HAP-1 (cell line): Measurements from ENCODE around the gene KLHL11.
"Not testable (repeated sequence)": the region's sequence is repeated elsewhere in the genome, so short reads cannot be mapped to it uniquely, and the experiment has no call there.

Source experiments
- DNase-seq, 2 experiments: peaks; one replicate each; pipeline ENCODE4 v3.0.0-alpha.2; 2016 to 2020; ENCODE audit warnings: low spot score in 2 of 2
- H3K27me3 ChIP-seq: fragments of 250-450 bp; sonication (Bioruptor Pico); 2 replicates; pipeline ENCODE4 v1.5.1; 2020; ENCODE audit warnings: low read depth, mild to moderate bottlenecking, moderate library complexity
- H3K36me3 ChIP-seq: fragments of 250-450 bp; sonication (Bioruptor Pico); replicated peaks from 2 replicates; pipeline ENCODE4 v1.5.1; 2020; ENCODE audit warnings: mild to moderate bottlenecking
- H3K4me1 ChIP-seq: fragments of 250-450 bp; sonication (Bioruptor Pico); 2 replicates; pipeline ENCODE4 v1.5.1; 2020; ENCODE audit warnings: mild to moderate bottlenecking
- H3K4me3 ChIP-seq: fragments of 250-450 bp; sonication (Bioruptor Pico); 2 replicates; pipeline ENCODE4 v1.5.1; 2020; ENCODE audit warnings: mild to moderate bottlenecking, moderate library complexity
- H3K9me3 ChIP-seq: fragments of 250-450 bp; sonication (Bioruptor Pico); 2 replicates; pipeline ENCODE4 v1.5.1; 2020; ENCODE audit warnings: mild to moderate bottlenecking, moderate library complexity
- in situ Hi-C: fragments of 300-500 bp; cut with MboI; formaldehyde crosslinking; loops from 3 replicates; pipeline ENCODE4 v1.14.3; 2020; ENCODE audit warnings: low sequenced_read_pairs, inconsistent platforms, mixed read lengths

KLHL11 gene

GRCh38 chr17:41870627-41871026 is 5.4 kb upstream of the KLHL11 start:
- Histone ChIP-seq H3K4me1 (no peaks in the 10 kb centered on the region), H3K4me3 (no peak overlapping the region), H3K9me3 (no peaks in the 10 kb centered on the region), H3K27me3 (no peaks in the 10 kb centered on the region), H3K36me3 (peaks cover 72% of the 10 kb centered on the region)
- DNase-seq: no peak
- in situ Hi-C loops: no loop called here

DNA sequence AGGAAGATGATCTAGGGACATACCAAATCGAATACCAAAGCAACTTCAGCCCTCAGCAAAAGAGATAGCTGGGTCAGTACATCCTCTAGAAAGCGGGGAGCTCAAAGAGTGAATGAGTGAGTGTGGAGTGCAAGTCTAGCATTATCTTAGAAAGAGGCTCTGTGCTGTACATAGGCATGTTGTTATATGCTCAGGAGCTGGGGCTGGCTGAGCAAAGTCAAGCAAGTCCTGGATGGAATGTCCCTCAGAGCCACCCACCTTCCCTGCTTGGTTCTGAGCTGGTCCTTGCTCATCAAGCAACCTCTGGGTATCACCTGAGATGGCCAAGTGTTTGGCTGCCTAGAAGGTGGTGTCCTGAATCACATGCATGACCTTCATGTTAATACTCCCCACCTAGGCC is 4.9 kb upstream of the KLHL11 start:
- H3K9me3 ChIP-seq: no peaks in the 10 kb centered on the region
- no peak for DNase-seq
- H3K4me1 ChIP-seq: no peaks in the 10 kb centered on the region
- peaks cover 72% of the 10 kb centered on the region for H3K36me3 ChIP-seq
- in situ Hi-C loops: no loop called here
- H3K27me3 ChIP-seq: no peaks in the 10 kb centered on the region
- no peak overlapping the region for H3K4me3 ChIP-seq

- Histone ChIP-seq H3K4me1 (no peaks in the 10 kb centered on the region), H3K9me3 (no peaks in the 10 kb centered on the region), H3K27me3 (no peaks in the 10 kb centered on the region), H3K4me3 (no peak overlapping the region), H3K36me3 (peaks cover 71% of the 10 kb centered on the region)
- in situ Hi-C loops: no loop called here
- no peak for DNase-seq
These were observed 4.2 kb upstream of the KLHL11 start for GRCh38 chr17:41869426-41869825.

GRCh38 chr17:41868568-41868967 is 3.3 kb upstream of the KLHL11 start:
- H3K4me1 ChIP-seq: peaks cover 5% of the 10 kb centered on the region
- H3K27me3 ChIP-seq: no peaks in the 10 kb centered on the region
- in situ Hi-C loops: no loop called here
- no peak overlapping the region for H3K4me3 ChIP-seq
- no peak for DNase-seq
- H3K9me3 ChIP-seq: no peaks in the 10 kb centered on the region
- peaks cover 65% of the 10 kb centered on the region for H3K36me3 ChIP-seq

DNA sequence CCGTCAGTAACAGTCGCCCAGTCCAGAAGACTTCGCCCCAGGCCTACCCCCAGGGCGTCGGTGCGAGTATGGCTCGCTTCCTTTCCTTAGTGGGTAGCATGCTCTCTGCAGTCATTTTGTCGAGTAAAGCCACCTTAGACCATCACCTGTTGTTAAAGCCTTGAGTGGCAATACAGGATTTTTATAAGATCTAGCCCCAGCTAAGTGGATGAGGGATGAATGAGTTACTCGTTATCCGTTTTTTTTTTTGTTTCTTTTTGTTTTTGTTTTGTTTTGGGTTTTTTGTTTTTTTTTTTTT is 322 bp upstream of the KLHL11 start:
- in situ Hi-C loops: no loop called here
- Histone ChIP-seq H3K36me3 (peaks cover 40% of the 10 kb centered on the region), H3K4me3 (peak overlapping the region; percentile 99), H3K4me1 (peaks cover 13% of the 10 kb centered on the region), H3K9me3 (no peaks in the 10 kb centered on the region), H3K27me3 (no peaks in the 10 kb centered on the region)
- DNase-seq: no peak

- peak in 1 of 2 experiments; percentile 13 for DNase-seq
- Histone ChIP-seq H3K4me1 (peaks cover 13% of the 10 kb centered on the region), H3K9me3 (no peaks in the 10 kb centered on the region), H3K4me3 (peak overlapping the region; percentile 99), H3K36me3 (peaks cover 29% of the 10 kb centered on the region), H3K27me3 (no peaks in the 10 kb centered on the region)
- in situ Hi-C loops: no loop called here
These were observed 756 bp downstream of the KLHL11 start for GRCh38 chr17:41864498-41864835.

DNA sequence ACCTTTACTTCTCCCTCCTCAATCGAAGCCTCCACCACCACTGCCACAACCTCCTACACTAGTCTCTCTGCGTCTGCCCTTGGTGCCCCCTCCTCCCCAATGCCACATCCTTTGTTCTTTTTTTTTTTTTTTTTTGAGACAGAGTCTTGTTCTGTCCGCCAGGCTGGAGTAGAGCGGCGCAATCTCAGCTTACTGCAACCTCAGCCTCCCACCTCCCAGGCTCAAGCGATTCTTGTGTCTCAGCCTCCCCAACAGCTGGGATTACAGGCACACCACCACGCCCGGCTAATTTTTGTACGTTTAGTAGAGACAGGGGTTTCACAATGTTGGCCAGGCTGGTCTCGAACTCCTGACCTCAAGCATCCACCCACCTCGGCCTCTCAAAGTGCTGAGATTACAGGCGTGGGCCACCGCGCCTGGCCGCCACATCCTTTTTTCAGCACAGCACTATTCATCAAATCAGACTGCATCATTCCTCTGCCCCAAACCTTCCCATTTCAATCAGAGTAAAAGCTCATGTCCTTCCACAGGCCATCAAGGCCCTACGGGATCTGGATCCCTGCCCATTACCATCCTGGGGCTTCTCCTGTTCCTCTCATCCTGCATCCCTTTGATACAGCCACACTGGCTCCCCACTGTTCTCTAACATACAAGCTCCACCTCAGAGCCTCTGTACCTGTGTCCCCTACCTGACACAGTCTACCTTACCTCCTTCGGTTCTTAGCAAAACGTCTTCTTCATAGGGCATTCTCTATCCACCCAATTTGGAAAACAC is 2.0 kb downstream of the KLHL11 start:
- peak overlapping the region; percentile 99 for H3K4me3 ChIP-seq
- H3K4me1 ChIP-seq: peaks cover 13% of the 10 kb centered on the region
- in situ Hi-C loops: no loop called here
- no peaks in the 10 kb centered on the region for H3K27me3 ChIP-seq
- H3K9me3 ChIP-seq: no peaks in the 10 kb centered on the region
- peaks cover 24% of the 10 kb centered on the region for H3K36me3 ChIP-seq
- no peak for DNase-seq

DNA sequence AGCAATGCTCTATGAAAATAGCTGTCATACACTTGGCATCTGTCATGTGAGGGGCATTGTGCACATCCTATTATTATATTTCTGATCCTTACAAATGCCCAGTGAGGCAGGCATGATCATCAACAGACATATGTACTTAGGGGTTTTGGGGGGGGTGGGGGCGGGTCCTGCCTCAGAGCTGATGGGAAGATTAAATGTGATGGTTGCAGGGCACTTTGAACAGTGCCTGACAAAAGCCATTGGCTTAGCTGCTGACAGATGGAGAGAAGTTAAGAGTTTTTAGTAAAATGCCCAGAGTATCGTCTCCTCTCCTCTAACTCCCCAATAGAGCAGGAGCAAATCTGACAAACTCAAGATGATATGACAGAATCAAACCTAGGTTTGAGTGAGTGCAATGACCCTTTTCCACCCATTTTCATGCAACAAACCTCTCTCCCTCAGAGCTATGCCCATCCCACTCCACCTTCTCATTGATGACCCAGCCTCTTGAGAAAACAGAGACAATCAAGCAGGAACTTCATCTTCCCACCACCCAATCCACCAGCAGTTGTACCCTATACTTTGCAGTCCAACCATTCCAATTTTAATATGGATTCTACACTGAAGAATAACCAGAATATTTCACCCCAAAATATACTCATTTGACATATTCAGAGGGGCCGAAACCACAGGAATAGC is 4.8 kb downstream of the KLHL11 start:
- Histone ChIP-seq H3K9me3 (no peaks in the 10 kb centered on the region), H3K4me3 (no peak overlapping the region), H3K27me3 (no peaks in the 10 kb centered on the region), H3K36me3 (peaks cover 6% of the 10 kb centered on the region), H3K4me1 (peaks cover 13% of the 10 kb centered on the region)
- in situ Hi-C loops: no loop called here
- no peak for DNase-seq

DNA sequence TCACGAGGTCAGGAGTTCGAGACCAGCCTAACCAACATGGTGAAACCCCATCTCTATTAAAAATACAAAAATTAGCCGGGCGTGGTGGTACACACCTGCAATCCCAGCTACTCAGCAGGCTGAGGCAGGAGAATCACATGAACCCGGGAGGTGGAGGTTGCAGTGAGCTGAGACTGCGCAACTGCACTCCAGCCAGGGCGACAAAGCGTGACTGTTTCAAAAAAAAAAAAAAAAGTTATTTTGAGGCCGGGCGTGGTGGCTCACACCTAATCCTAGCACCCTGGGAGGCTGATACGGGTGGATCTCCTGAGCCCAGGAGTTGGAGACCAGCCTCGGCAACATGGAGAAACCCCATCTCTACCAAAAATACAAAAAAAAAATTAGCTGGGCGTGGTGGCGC is 13.8 kb downstream of the KLHL11 start:
- peaks cover 27% of the 10 kb centered on the region for H3K36me3 ChIP-seq
- H3K9me3 ChIP-seq, in situ Hi-C loops, H3K4me1 ChIP-seq, H3K4me3 ChIP-seq, DNase-seq, H3K27me3 ChIP-seq: not testable (repeated sequence)

DNA sequence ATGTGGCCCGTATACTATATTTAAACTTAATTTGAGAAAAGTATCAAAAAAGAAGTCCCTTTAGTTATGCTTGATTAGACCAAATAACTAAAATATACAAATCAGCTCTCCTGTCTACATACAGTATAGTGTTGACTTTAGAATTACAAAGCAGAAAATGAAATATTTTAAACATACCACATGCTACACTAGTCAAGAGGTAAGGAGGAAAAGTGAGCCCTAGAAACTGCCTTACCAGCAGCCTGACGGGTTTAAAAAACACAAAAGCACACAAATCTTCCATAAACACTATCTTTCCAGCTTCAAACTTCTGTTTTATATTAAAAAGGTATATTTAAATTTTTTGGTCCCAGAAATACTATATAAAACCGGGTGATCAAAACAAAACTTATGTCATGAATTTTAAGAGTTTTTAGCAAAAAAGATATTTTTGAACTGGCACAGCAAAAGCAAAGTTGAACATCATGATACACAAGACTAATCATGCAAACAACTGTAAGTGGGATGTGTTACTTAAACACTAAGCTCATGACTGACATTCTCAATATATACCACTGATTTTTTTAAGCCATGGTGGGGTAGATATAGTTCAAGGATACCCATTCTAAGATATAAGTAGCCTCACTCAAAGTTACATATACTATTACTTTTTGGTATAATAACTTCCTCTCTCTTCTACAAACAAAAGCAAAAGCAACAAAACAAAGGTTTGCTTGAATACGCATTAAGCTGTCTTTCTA is 15.8 kb downstream of the KLHL11 start:
- DNase-seq: no peak
- no peaks in the 10 kb centered on the region for H3K27me3 ChIP-seq

DNA sequence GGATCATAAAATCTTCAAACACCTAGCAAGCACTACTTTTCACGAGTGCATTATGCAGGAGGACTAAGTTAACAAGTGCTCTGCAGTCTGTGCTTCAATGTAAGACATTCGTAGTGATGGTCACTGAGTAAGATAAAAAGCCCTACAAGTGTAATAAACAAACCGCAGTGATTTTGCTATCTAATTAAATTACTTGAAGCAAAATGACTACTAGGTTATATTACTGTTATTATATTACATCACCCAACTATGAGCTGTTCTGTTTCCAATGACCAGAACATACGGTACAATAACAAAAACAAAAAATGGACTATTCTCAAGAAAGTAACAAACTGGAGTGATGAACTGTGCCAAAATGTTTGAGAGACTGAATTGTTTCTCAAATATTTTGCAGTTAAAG is 16.4 kb downstream of the KLHL11 start:
- DNase-seq: no peak
- Histone ChIP-seq H3K4me1 (no peaks in the 10 kb centered on the region; the same call in 1 of the 2 replicates), H3K9me3 (no peaks in the 10 kb centered on the region), H3K4me3 (no peak overlapping the region), H3K27me3 (no peaks in the 10 kb centered on the region), H3K36me3 (peaks cover 11% of the 10 kb centered on the region)
- in situ Hi-C loops: no loop called here

More for the DNA sequence above, 15.8 kb downstream of the KLHL11 start:
- in situ Hi-C loops: no loop called here
- Histone ChIP-seq H3K4me1 (no peaks in the 10 kb centered on the region; the same call in 1 of the 2 replicates), H3K9me3 (no peaks in the 10 kb centered on the region), H3K4me3 (no peak overlapping the region), H3K36me3 (peaks cover 18% of the 10 kb centered on the region)

- no peak for DNase-seq
- H3K27me3 ChIP-seq: no peaks in the 10 kb centered on the region
- no peaks in the 10 kb centered on the region for H3K36me3 ChIP-seq
- in situ Hi-C loops: no loop called here
- no peaks in the 10 kb centered on the region for H3K4me1 ChIP-seq
- H3K4me3 ChIP-seq: no peak overlapping the region
- no peaks in the 10 kb centered on the region for H3K9me3 ChIP-seq
These were observed 20.3 kb downstream of the KLHL11 start for GRCh38 chr17:41844971-41845370.

- in situ Hi-C loops, H3K4me1 ChIP-seq, H3K36me3 ChIP-seq, H3K9me3 ChIP-seq, H3K4me3 ChIP-seq, DNase-seq, H3K27me3 ChIP-seq: not testable (repeated sequence)
These were observed 24.4 kb downstream of the KLHL11 start for GRCh38 chr17:41840781-41841180.

DNA sequence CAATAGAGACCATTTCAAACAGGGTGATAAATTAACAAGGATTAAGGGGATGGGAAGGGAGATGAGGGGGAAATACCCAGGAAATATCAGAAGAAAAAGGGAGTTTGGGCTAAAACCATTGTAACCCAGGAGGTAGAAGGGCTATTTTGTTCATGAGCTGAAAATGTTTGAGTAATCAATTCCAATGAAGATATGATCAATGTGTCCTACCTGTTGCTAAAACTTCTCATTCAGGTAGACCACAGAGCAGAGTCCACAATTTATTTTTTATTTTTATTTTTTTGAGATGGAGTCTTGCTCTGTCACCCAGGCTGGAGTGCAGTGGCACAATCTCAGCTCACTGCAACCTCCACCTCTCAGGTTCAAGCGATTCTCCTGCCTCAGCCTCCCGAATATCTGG is 25.8 kb downstream of the KLHL11 start:
- DNase-seq, H3K4me3 ChIP-seq, H3K27me3 ChIP-seq, H3K9me3 ChIP-seq, H3K4me1 ChIP-seq, in situ Hi-C loops, H3K36me3 ChIP-seq: not testable (repeated sequence)
